Spinal cord (tissue), 10 donors: Measurements from ENCODE around the gene TIAM1. TPM values are rescaled to one million over a fixed set of nuclear protein-coding genes. Genes with fewer than 3 reads are reported as not detected.

Source experiments
- DNase-seq, 6 donors: peaks; one replicate each; pipeline versions ENCODE4 v3.0.0 to v3.0.0-alpha.2; 2013 to 2015; ENCODE audit warnings: low spot score in 6 of 6, low read depth in 4 of 6
- H3K27ac ChIP-seq: one replicate; pipeline ENCODE4 v1.5.1; 2013; ENCODE audit warnings: low read depth, low read length, control low read depth
- H3K27me3 ChIP-seq: one replicate; pipeline ENCODE4 v1.6.1; 2013; ENCODE audit warnings: low read length; ENCODE audit not compliant: control insufficient read depth, insufficient read depth
- H3K36me3 ChIP-seq: one replicate; pipeline ENCODE4 v1.6.1; 2013; ENCODE audit warnings: low read length; ENCODE audit not compliant: control insufficient read depth, insufficient read depth
- H3K4me1 ChIP-seq: one replicate; pipeline ENCODE4 v1.6.1; 2013; ENCODE audit warnings: low read length; ENCODE audit not compliant: control insufficient read depth, insufficient read depth
- H3K4me3 ChIP-seq: one replicate; pipeline ENCODE4 v1.5.1; 2013; ENCODE audit warnings: low read depth, low read length, control low read depth
- H3K9me3 ChIP-seq: one replicate; pipeline ENCODE4 v1.6.1; 2013; ENCODE audit warnings: low read length; ENCODE audit not compliant: control insufficient read depth, insufficient read depth
- WGBS: methylation state at CpG from one replicate; pipeline ENCODE4 v1.1.5; 2013; ENCODE audit warnings: missing lambda C conversion rate; ENCODE audit not compliant: insufficient coverage; 5-methylcytosine and 5-hydroxymethylcytosine counted together
- polyA plus RNA-seq, 2 donors: library from polyadenylated mRNA; unstranded; fragments of 120-200 nt; gene quantifications; one replicate each; pipeline ENCODE4 v1.2.1, GENCODE V29; 2013; ENCODE audit not compliant: insufficient read length in 2 of 2
- total RNA-seq, 2 donors: library from RNA; depleted of rRNA in 1 of 2; stranded (reverse); fragments of 120-200 nt in 1 of 2; fragments of >200 nt in 1 of 2; gene quantifications; one replicate each; pipeline versions ENCODE4 v1.2.3 to v1.2.4, GENCODE V29; 2013 to 2014
- donor health status: healthy.

TIAM1 gene
- total and polyA plus RNA-seq, 4 donors = 33.5 to 41.8 (median 35.4) TPM

- Histone ChIP-seq H3K9me3 (peaks cover 3% of the 10 kb centered on the region), H3K36me3 (no peaks in the 10 kb centered on the region), H3K4me1 (no peaks in the 10 kb centered on the region), H3K4me3 (no peak overlapping the region), H3K27ac (no peak overlapping the region), H3K27me3 (no peaks in the 10 kb centered on the region)
- DNase-seq = no peak
- WGBS = 97% methylated on average over 8 of the region's 8 CpGs
These were observed 14.1 kb upstream of the TIAM1 start for GRCh38 chr21:31358158-31358557.

GRCh38 chr21:31356440-31356839 is 12.4 kb upstream of the TIAM1 start:
- Histone ChIP-seq H3K27me3 (no peaks in the 10 kb centered on the region), H3K4me3 (no peak overlapping the region), H3K36me3 (no peaks in the 10 kb centered on the region), H3K4me1 (no peaks in the 10 kb centered on the region), H3K9me3 (peaks cover 3% of the 10 kb centered on the region), H3K27ac (no peak overlapping the region)
- WGBS = 100% methylated on average over 2 of the region's 4 CpGs
- DNase-seq = no peak

DNA sequence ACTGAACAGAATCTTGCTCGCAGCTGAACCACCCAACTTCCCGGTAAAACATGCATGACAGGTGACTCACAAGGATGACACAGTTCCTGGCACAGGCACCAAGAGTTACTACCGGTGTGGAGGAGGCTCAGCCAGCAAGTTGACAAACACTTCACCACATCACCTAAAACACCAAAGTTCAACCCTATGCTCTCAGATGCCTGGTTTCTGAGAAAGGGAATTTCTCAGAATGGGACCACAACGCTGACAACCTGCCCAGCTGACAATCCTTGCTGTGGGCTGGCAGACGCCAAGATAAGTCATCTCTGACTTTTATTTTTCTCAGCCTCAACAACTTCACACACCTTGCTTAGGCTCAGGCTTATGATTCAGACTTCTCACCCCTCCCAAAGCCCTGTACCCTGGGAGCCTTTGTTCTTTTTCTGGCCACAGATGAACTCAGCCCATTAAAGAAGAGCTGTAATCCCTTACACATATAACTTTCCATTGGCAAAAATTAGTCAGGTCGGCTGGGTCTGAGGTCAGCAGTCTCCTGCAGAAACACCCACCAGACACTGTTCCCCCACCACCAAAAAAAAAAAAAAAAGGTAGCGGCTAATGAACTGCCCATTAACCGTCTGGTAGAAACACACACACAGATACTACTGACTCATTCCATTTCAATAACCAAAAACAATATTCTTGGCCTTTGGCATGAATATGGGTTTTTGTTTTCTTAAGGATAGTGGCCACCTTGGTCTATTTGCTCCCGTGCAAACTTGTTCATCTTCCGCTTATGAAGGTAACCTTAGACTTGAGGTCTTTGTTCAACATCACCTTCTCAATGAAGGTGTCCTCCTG is 10.8 kb upstream of the TIAM1 start:
- no peaks in the 10 kb centered on the region for H3K4me1 ChIP-seq
- DNase-seq = no peak
- H3K27ac ChIP-seq = no peak overlapping the region
- 85% methylated on average over 5 of the region's 10 CpGs for WGBS
- no peaks in the 10 kb centered on the region for H3K9me3 ChIP-seq
- H3K27me3 ChIP-seq = no peaks in the 10 kb centered on the region
- no peak overlapping the region for H3K4me3 ChIP-seq
- no peaks in the 10 kb centered on the region for H3K36me3 ChIP-seq

DNA sequence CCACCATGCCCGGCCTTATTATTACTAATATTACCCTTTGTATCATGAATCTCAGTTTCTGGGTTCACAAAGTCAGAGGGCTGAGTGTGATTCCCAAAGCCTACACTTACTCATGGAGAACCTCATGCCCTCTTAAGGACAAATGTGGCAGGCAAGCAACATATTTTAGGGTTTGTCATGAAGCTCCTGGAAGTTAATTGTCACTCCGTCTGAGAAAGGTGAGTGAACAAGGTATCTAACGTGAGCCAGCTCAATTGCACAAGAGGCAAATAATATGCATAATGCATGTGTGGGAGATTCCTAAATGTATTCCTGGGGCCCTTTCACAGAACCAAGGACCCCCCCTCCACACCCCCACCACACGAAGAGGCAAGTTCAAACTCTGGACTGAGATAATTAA is 10.1 kb upstream of the TIAM1 start:
- H3K36me3 ChIP-seq = no peaks in the 10 kb centered on the region
- H3K27me3 ChIP-seq = no peaks in the 10 kb centered on the region
- DNase-seq = no peak
- H3K4me1 ChIP-seq = no peaks in the 10 kb centered on the region
- no peak overlapping the region for H3K4me3 ChIP-seq
- no peaks in the 10 kb centered on the region for H3K9me3 ChIP-seq
- no peak overlapping the region for H3K27ac ChIP-seq
- WGBS = 50% methylated on average over 2 of the region's 4 CpGs

DNA sequence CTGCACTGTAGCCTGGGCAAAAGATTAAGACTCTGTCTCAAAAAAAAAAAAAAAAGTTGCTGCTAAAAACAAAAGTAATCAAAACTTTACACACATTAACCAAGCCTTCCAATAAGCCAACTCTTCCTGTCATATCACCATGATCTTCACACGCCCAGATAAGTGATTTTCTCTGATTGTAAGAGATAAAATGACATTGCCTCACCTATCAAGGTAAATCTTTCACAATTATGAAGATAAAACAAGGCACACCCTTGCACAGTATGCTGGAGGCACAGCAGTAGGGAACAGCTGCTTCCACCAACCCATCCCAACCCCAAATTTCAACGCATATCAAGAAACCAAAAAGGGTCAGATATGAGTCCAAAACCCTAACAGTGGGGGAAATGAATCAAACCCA is 8.8 kb upstream of the TIAM1 start:
- Histone ChIP-seq H3K4me3 (no peak overlapping the region), H3K4me1 (no peaks in the 10 kb centered on the region), H3K27me3 (no peaks in the 10 kb centered on the region), H3K36me3 (no peaks in the 10 kb centered on the region), H3K27ac (no peak overlapping the region), H3K9me3 (no peaks in the 10 kb centered on the region)
- DNase-seq = no peak
- WGBS = no CpG with 5 or more reads among the region's 2 CpGs

DNA sequence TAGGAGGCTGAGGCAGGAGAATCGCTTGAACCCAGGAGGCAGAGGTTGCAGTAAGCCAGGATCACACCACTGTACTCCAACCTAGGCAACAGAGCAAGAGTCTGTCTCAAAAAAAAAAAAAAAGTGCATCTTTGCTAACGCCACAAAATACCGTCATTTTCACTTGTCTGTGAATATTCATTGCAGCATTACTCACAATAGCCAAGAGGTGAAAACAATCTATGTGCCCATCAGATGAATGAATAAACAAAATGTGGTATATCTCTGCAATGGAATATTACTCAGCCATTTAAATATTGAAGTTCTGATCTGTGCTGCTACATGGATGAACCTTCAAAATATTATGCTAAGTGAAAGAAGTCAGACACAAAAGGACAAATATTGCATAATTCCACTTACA is 7.9 kb upstream of the TIAM1 start:
- no peak overlapping the region for H3K27ac ChIP-seq
- no peak overlapping the region for H3K4me3 ChIP-seq
- no peaks in the 10 kb centered on the region for H3K27me3 ChIP-seq
- H3K9me3 ChIP-seq = no peaks in the 10 kb centered on the region
- DNase-seq = no peak
- no peaks in the 10 kb centered on the region for H3K36me3 ChIP-seq
- no peaks in the 10 kb centered on the region for H3K4me1 ChIP-seq
- 100% methylated on average over 1 of the region's 3 CpGs for WGBS

DNA sequence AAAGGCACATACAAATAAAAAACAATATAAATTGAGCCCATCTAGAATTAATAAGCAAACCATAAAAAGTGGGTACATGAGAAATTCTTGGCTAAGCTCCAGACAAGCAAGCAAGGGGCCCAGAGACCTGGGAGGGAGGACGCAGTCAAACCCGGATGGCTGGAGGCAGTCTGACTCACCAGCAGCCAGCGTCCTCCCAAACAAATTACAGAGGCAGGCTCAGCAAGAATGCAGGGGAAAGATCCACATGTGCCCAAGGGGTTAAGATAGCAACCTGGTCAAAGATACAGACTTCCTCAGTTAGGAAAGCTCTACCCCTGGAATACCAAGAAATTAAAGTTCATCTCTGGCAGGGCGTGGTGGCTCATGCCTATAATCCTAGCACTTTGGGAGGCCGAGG is 7.4 kb upstream of the TIAM1 start:
- H3K4me1 ChIP-seq = peaks cover 2% of the 10 kb centered on the region
- WGBS = 69% methylated on average over 4 of the region's 5 CpGs
- H3K27me3 ChIP-seq = no peaks in the 10 kb centered on the region

GRCh38 chr21:31349208-31349607 is 5.1 kb upstream of the TIAM1 start:
- no peak overlapping the region for H3K27ac ChIP-seq
- no peak for DNase-seq
- no CpG with 5 or more reads among the region's 4 CpGs for WGBS

More for the DNA sequence above, 7.4 kb upstream of the TIAM1 start:
- H3K36me3 ChIP-seq = no peaks in the 10 kb centered on the region
- H3K4me3 ChIP-seq = no peak overlapping the region
- H3K9me3 ChIP-seq = no peaks in the 10 kb centered on the region
- no peak for DNase-seq
- no peak overlapping the region for H3K27ac ChIP-seq

DNA sequence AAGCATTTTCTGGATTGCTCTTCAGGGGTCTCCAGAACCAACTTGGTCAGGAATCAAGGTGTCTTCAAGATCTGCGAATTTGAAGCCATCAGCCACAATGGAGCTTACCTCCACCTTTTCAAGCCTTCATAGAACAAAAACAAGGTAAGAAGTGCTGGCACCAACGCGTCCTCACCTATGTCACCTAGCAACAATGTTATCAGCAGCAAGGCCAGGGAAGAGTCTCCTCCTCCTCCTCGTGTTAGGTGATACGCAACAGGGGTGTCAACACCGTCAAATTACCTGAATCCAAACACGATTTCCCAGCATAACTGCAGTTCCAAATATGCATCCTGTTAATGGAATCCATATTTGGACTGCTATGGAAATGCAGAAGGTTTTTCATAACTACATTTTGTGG is 4.1 kb upstream of the TIAM1 start:
- peaks cover 17% of the 10 kb centered on the region for H3K27me3 ChIP-seq
- WGBS = 94% methylated on average over 7 of the region's 7 CpGs
- no peaks in the 10 kb centered on the region for H3K36me3 ChIP-seq
- no peaks in the 10 kb centered on the region for H3K9me3 ChIP-seq
- H3K4me3 ChIP-seq = no peak overlapping the region
- H3K4me1 ChIP-seq = peaks cover 15% of the 10 kb centered on the region
- H3K27ac ChIP-seq = no peak overlapping the region
- DNase-seq = no peak

More at GRCh38 chr21:31349208-31349607, 5.1 kb upstream of the TIAM1 start:
- H3K36me3 ChIP-seq = no peaks in the 10 kb centered on the region
- H3K4me1 ChIP-seq = peaks cover 6% of the 10 kb centered on the region
- H3K9me3 ChIP-seq = no peaks in the 10 kb centered on the region
- no peak overlapping the region for H3K4me3 ChIP-seq
- peaks cover 7% of the 10 kb centered on the region for H3K27me3 ChIP-seq

GRCh38 chr21:31347435-31348032 is 3.5 kb upstream of the TIAM1 start:
- H3K27me3 ChIP-seq = peaks cover 24% of the 10 kb centered on the region
- H3K4me3 ChIP-seq = no peak overlapping the region
- DNase-seq = peak in 2 of 6 donors; percentile 54 to 73
- H3K9me3 ChIP-seq = no peaks in the 10 kb centered on the region
- H3K36me3 ChIP-seq = no peaks in the 10 kb centered on the region
- WGBS = 60% methylated on average over 2 of the region's 15 CpGs
- H3K27ac ChIP-seq = no peak overlapping the region
- peaks cover 15% of the 10 kb centered on the region for H3K4me1 ChIP-seq
